ENCODE results near the gene CD9. TPM values are rescaled to one million over a fixed set of nuclear protein-coding genes. Genes with fewer than 3 reads are reported as not detected.
"Not testable (repeated sequence)": the region's sequence is repeated elsewhere in the genome, so short reads cannot be mapped to it uniquely, and the experiment has no call there.

CD9 gene
- total RNA-seq, 1 experiment from 2014 or later = 41.8 TPM

GRCh38 chr12:6198556-6198955 is 1.6 kb upstream of the CD9 start:
- no peak for DNase-seq (ENCODE audit: low read depth)

- DNase-seq (ENCODE audit: low read depth) = no peak
These were observed 1.1 kb upstream of the CD9 start for GRCh38 chr12:6198985-6199530.

GRCh38 chr12:6199531-6200255 is 507 bp upstream of the CD9 start:
- no peak for DNase-seq (ENCODE audit: low read depth)

GRCh38 chr12:6201213-6201608 is 1.0 kb downstream of the CD9 start:
- DNase-seq (ENCODE audit: low read depth) = no peak

- DNase-seq (ENCODE audit: low read depth) = no peak
These were observed 1.6 kb downstream of the CD9 start for GRCh38 chr12:6201826-6202225.

GRCh38 chr12:6202304-6202703 is 2.1 kb downstream of the CD9 start:
- DNase-seq (ENCODE audit: low read depth) = no peak

GRCh38 chr12:6202846-6203245 is 2.6 kb downstream of the CD9 start:
- no peak for DNase-seq (ENCODE audit: low read depth)

- no peak for DNase-seq (ENCODE audit: low read depth)
These were observed 3.4 kb downstream of the CD9 start for GRCh38 chr12:6203601-6204000.

- DNase-seq (ENCODE audit: low read depth) = no peak
These were observed 4.4 kb downstream of the CD9 start for GRCh38 chr12:6204533-6205143.

- DNase-seq (ENCODE audit: low read depth) = no peak
These were observed 4.9 kb downstream of the CD9 start for GRCh38 chr12:6205144-6205539.

GRCh38 chr12:6205761-6206160 is 5.6 kb downstream of the CD9 start:
- no peak for DNase-seq (ENCODE audit: low read depth)

- DNase-seq (ENCODE audit: low read depth) = no peak
These were observed 6.1 kb downstream of the CD9 start for GRCh38 chr12:6206327-6206726.

- no peak for DNase-seq (ENCODE audit: low read depth)
These were observed 7.2 kb downstream of the CD9 start for GRCh38 chr12:6207259-6207925.

GRCh38 chr12:6208130-6208529 is 7.9 kb downstream of the CD9 start:
- no peak for DNase-seq (ENCODE audit: low read depth)

GRCh38 chr12:6209428-6209827 is 9.2 kb downstream of the CD9 start:
- DNase-seq (ENCODE audit: low read depth) = not testable (repeated sequence)

- DNase-seq (ENCODE audit: low read depth) = no peak
These were observed 11.2 kb downstream of the CD9 start for GRCh38 chr12:6211421-6211869.

GRCh38 chr12:6212086-6212485 is 11.9 kb downstream of the CD9 start:
- no peak for DNase-seq (ENCODE audit: low read depth)

- no peak for DNase-seq (ENCODE audit: low read depth)
These were observed 13.8 kb downstream of the CD9 start for GRCh38 chr12:6213969-6214368.

GRCh38 chr12:6214633-6215032 is 14.4 kb downstream of the CD9 start:
- no peak for DNase-seq (ENCODE audit: low read depth)

- no peak for DNase-seq (ENCODE audit: low read depth)
These were observed 15.1 kb downstream of the CD9 start for GRCh38 chr12:6215120-6215807.

- peak; percentile 99 for DNase-seq (ENCODE audit: low read depth)
These were observed 15.8 kb downstream of the CD9 start for GRCh38 chr12:6215932-6216494.
